Measurements from ENCODE around the gene CA12. TPM values are rescaled to one million over a fixed set of nuclear protein-coding genes. Genes with fewer than 3 reads are reported as not detected.
"Not testable (repeated sequence)": the region's sequence is repeated elsewhere in the genome, so short reads cannot be mapped to it uniquely, and the experiment has no call there.

Gene CA12
- total RNA-seq, 1 experiment from 2014 or later, result 5.2 TPM

- no peak for DNase-seq (ENCODE audit: low read depth)
These were observed 24.6 kb downstream of the CA12 start for GRCh38 chr15:63357061-63357460.

- DNase-seq (ENCODE audit: low read depth), result no peak
These were observed 26.6 kb downstream of the CA12 start for GRCh38 chr15:63354821-63355650.

GRCh38 chr15:63353887-63354286 lies 27.8 kb downstream of the CA12 start:
- DNase-seq (ENCODE audit: low read depth), result no peak

- no peak for DNase-seq (ENCODE audit: low read depth)
These were observed 28.4 kb downstream of the CA12 start for GRCh38 chr15:63353261-63353660.

GRCh38 chr15:63352808-63353207 lies 28.8 kb downstream of the CA12 start:
- DNase-seq (ENCODE audit: low read depth), result no peak

- DNase-seq (ENCODE audit: low read depth), result no peak
These were observed 30.5 kb downstream of the CA12 start for GRCh38 chr15:63351170-63351569.

- DNase-seq (ENCODE audit: low read depth), result no peak
These were observed 31.4 kb downstream of the CA12 start for GRCh38 chr15:63350178-63350621.

GRCh38 chr15:63349621-63350020 lies 32.0 kb downstream of the CA12 start:
- no peak for DNase-seq (ENCODE audit: low read depth)

- no peak for DNase-seq (ENCODE audit: low read depth)
These were observed 32.5 kb downstream of the CA12 start for GRCh38 chr15:63349156-63349555.

- DNase-seq (ENCODE audit: low read depth), result peak; percentile 85
These were observed 33.3 kb downstream of the CA12 start for GRCh38 chr15:63348392-63348791.

- DNase-seq (ENCODE audit: low read depth), result peak; percentile 56
These were observed 34.4 kb downstream of the CA12 start for GRCh38 chr15:63347074-63347857.

GRCh38 chr15:63345391-63345752 lies 36.3 kb downstream of the CA12 start:
- DNase-seq (ENCODE audit: low read depth), result no peak

GRCh38 chr15:63344731-63345390 lies 36.8 kb downstream of the CA12 start:
- DNase-seq (ENCODE audit: low read depth), result no peak

GRCh38 chr15:63342996-63343562 lies 38.6 kb downstream of the CA12 start:
- not testable (repeated sequence) for DNase-seq (ENCODE audit: low read depth)

GRCh38 chr15:63341898-63342297 lies 39.7 kb downstream of the CA12 start:
- no peak for DNase-seq (ENCODE audit: low read depth)

- DNase-seq (ENCODE audit: low read depth), result no peak
These were observed 40.8 kb downstream of the CA12 start for GRCh38 chr15:63340878-63341277.

GRCh38 chr15:63340353-63340752 lies 41.3 kb downstream of the CA12 start:
- no peak for DNase-seq (ENCODE audit: low read depth)

GRCh38 chr15:63339836-63340235 lies 41.8 kb downstream of the CA12 start:
- no peak for DNase-seq (ENCODE audit: low read depth)

- no peak for DNase-seq (ENCODE audit: low read depth)
These were observed 42.5 kb downstream of the CA12 start for GRCh38 chr15:63339006-63339766.

GRCh38 chr15:63338170-63338569 lies 43.5 kb downstream of the CA12 start:
- peak; percentile 35 for DNase-seq (ENCODE audit: low read depth)

- no peak for DNase-seq (ENCODE audit: low read depth)
These were observed 44.6 kb downstream of the CA12 start for GRCh38 chr15:63337046-63337445.
